GM12878 (cell line): ENCODE data around the gene F7. TPM values are rescaled to one million over a fixed set of nuclear protein-coding genes. Genes with fewer than 3 reads are reported as not detected.

Experiments used
- ATAC-seq: fragments of 200-7000 bp; cut with Tn5 transposase; 3 replicates; pipeline ENCODE4 v1.9.1; 2020; ENCODE audit warnings: mild to moderate bottlenecking, moderate library complexity
- BruUV-seq: library from RNA; stranded (reverse); fragments of 400-500 nt; replicated peaks from 2 replicates; lab custom pipeline; 2021; lab: Mats Ljungman, UMichigan
- CTCF ChIA-PET: fragments of 300-600 bp; sonication (Branson Sonifier 250); formaldehyde crosslinking; extraction: SDS; loops from one replicate; lab custom pipeline; 2021; ENCODE audit warnings: inconsistent platforms; lab: Yijun Ruan, JAX
- POLR2A ChIA-PET: fragments of 350-600 bp; formaldehyde crosslinking; extraction: SDS; loops from one replicate; lab custom pipeline; 2021; ENCODE audit warnings: inconsistent platforms; lab: Charles Lee
- RAD21 ChIA-PET: fragments of 300-600 bp; sonication (Branson Sonifier 250); formaldehyde crosslinking; loops from one replicate; lab custom pipeline; 2023; ENCODE audit warnings: antibody characterized with exemption; ENCODE audit not compliant: unreplicated experiment; lab: Charles Lee
- SMC1A ChIA-PET: fragments of 300-600 bp; sonication (Branson Sonifier 250); formaldehyde crosslinking; loops from one replicate; lab custom pipeline; 2023; ENCODE audit not compliant: unreplicated experiment, uncharacterized antibody; lab: Charles Lee
- DNase-seq: peaks from one replicate; pipeline ENCODE4 v3.0.0-alpha.2; 2011; ENCODE audit warnings: low read depth, low spot score
- FAIRE-seq: peaks from 3 replicates; lab custom pipeline; 2011; peaks lifted over from hg19 to GRCh38; lab: Jason Lieb, UNC
- H2AFZ ChIP-seq: 2 replicates; pipeline ENCODE4 v1.6.0; 2011; ENCODE audit warnings: low read depth, low read length, control low read depth; ENCODE audit not compliant: control insufficient read depth
- H3K27ac ChIP-seq: 2 replicates; pipeline ENCODE4 v1.5.1; 2011; ENCODE audit warnings: control low read depth; ENCODE audit not compliant: control insufficient read depth, insufficient read depth
- H3K27me3 ChIP-seq, 2 experiments: replicated peaks in 1 of 2; 2 replicates each; pipeline versions ENCODE4 v1.6.0 to v1.6.1; 2011; ENCODE audit warnings: low read length in 1 of 2; ENCODE audit not compliant: control insufficient read depth in 2 of 2, insufficient read depth in 2 of 2
- H3K36me3 ChIP-seq, 2 experiments: 2 replicates each; pipeline ENCODE4 v1.5.1; 2011; ENCODE audit warnings: low read length in 1 of 2; ENCODE audit not compliant: control insufficient read depth in 2 of 2, insufficient read depth in 2 of 2
- H3K4me1 ChIP-seq: 2 replicates; pipeline ENCODE4 v1.6.1; 2011; ENCODE audit warnings: mild to moderate bottlenecking, low read length, moderate library complexity, mixed read lengths; ENCODE audit not compliant: control insufficient read depth, insufficient read depth
- H3K4me2 ChIP-seq: 2 replicates; pipeline ENCODE4 v1.6.0; 2011; ENCODE audit warnings: control low read depth; ENCODE audit not compliant: control insufficient read depth, insufficient read depth
- H3K4me3 ChIP-seq: fragments of 200-600 bp; sonication (generic); 2 replicates; pipeline ENCODE4 v1.5.1; 2016
- H3K79me2 ChIP-seq: 2 replicates; pipeline ENCODE4 v1.6.0; 2011; ENCODE audit warnings: low read length; ENCODE audit not compliant: control insufficient read depth, insufficient read depth
- H3K9ac ChIP-seq: 2 replicates; pipeline ENCODE4 v1.8.0; 2011; ENCODE audit warnings: low read length, control low read depth, mixed read lengths; ENCODE audit not compliant: control insufficient read depth, insufficient read depth
- H3K9me3 ChIP-seq: replicated peaks from 3 replicates; pipeline ENCODE4 v1.5.1; 2011; ENCODE audit warnings: mild to moderate bottlenecking, low read length; ENCODE audit not compliant: control insufficient read depth, insufficient read depth
- H4K20me1 ChIP-seq: 2 replicates; pipeline ENCODE4 v1.6.0; 2011; ENCODE audit not compliant: control insufficient read depth, insufficient read depth
- ASH2L ChIP-seq: fragments of 300-600, 200-600 bp; sonication (generic); IDR thresholded peaks from 2 replicates; pipeline ENCODE4 v1.6.1; 2017; ENCODE audit warnings: low read depth, mild to moderate bottlenecking, borderline replicate concordance
- DPF2 ChIP-seq: fragments of 450-650 bp; IDR thresholded peaks from 2 replicates; pipeline ENCODE4 v1.6.1; 2017; ENCODE audit warnings: mild to moderate bottlenecking
- EED ChIP-seq: sonication (generic); IDR thresholded peaks from 2 replicates; pipeline ENCODE4 v1.6.1; 2016; ENCODE audit warnings: antibody characterized with exemption, low read depth
- FOXM1 ChIP-seq: IDR thresholded peaks from 2 replicates; pipeline ENCODE4 v1.6.1; 2012; ENCODE audit warnings: low read depth, mild to moderate bottlenecking, inconsistent platforms, low read length, moderate library complexity
- HCFC1 ChIP-seq: fragments of 150-350 bp; IDR thresholded peaks from 2 replicates; pipeline ENCODE4 v1.6.1; 2014; ENCODE audit warnings: low read length
- KDM1A ChIP-seq: fragments of 200-600 bp; sonication (generic); IDR thresholded peaks from 2 replicates; pipeline ENCODE4 v1.6.1; 2016; ENCODE audit warnings: borderline replicate concordance
- KLF5 ChIP-seq: fragments of 450-650 bp; IDR thresholded peaks from 2 replicates; pipeline ENCODE4 v1.6.1; 2014; ENCODE audit warnings: mild to moderate bottlenecking; ENCODE audit not compliant: partially characterized antibody
- MEF2A ChIP-seq: IDR thresholded peaks from 2 replicates; pipeline ENCODE4 v1.6.1; 2011; ENCODE audit warnings: low read depth, mild to moderate bottlenecking, low read length, moderate library complexity; ENCODE audit not compliant: insufficient read depth
- PAX8 ChIP-seq: fragments of 450-650 bp; IDR thresholded peaks from 2 replicates; pipeline ENCODE4 v1.6.1; 2017; ENCODE audit warnings: mild to moderate bottlenecking, moderate library complexity
- SMAD1 ChIP-seq: fragments of 450-650 bp; IDR thresholded peaks from 2 replicates; pipeline ENCODE4 v1.6.1; 2018; ENCODE audit warnings: mild to moderate bottlenecking, low read depth; ENCODE audit not compliant: partially characterized antibody
- SMARCA5 ChIP-seq: fragments of 450-650 bp; IDR thresholded peaks from 2 replicates; pipeline ENCODE4 v1.6.1; 2017; ENCODE audit warnings: mild to moderate bottlenecking
- TCF12 ChIP-seq: IDR thresholded peaks from 2 replicates; pipeline ENCODE4 v1.6.1; 2011; ENCODE audit warnings: low read depth, mild to moderate bottlenecking, low read length
- TCF7 ChIP-seq: IDR thresholded peaks from 2 replicates; pipeline ENCODE4 v1.6.1; 2014; ENCODE audit warnings: antibody characterized with exemption, borderline replicate concordance
- WGBS: methylation state at CpG from one replicate; pipeline ENCODE4 v1.1.6; 2016; ENCODE audit warnings: low lambda C conversion rate; ENCODE audit not compliant: insufficient replicate concordance, insufficient coverage; ENCODE audit errors: missing lambda C conversion rate; 5-methylcytosine and 5-hydroxymethylcytosine counted together
- in situ Hi-C: fragments of 300-500 bp; cut with MboI; formaldehyde crosslinking; loops from 9 replicates; pipeline ENCODE4 v1.14.3; 2018; ENCODE audit warnings: mixed read lengths
- intact Hi-C: fragments of 100-400 bp; cut with micrococcal nuclease; formaldehyde crosslinking; loops from one replicate; pipeline ENCODE4 v1.14.2; 2022; ENCODE audit not compliant: unreplicated experiment
- polyA plus RNA-seq, 11 experiments: library from polyadenylated mRNA; depleted of rRNA in 4 of 11; unstranded in 6 of 11; stranded (reverse) in 5 of 11; fragments of >200 nt; fragmentation: Nextera tagmentation in 4 of 11; fragmentation: Illumina TruSeq in 1 of 11; extraction: Ambion mirVana in 4 of 11; extraction: Trizol in 1 of 11; gene quantifications; 1 replicate in 1 of 11; 2 replicates in 10 of 11; pipeline versions ENCODE4 v1.2.1 to v1.2.3, GENCODE V29; 2011 to 2016; ENCODE audit warnings: inconsistent platforms in 2 of 11, missing spikeins in 2 of 11, low read depth in 1 of 11
- total RNA-seq, 4 experiments: library from RNA; depleted of rRNA in 3 of 4; stranded (reverse); fragments of >200 nt in 3 of 4; fragmentation: Illumina TruSeq in 1 of 4; extraction: Trizol in 1 of 4; gene quantifications; 2 replicates each; pipeline versions ENCODE4 v1.2.1 to v1.2.3, GENCODE V29; 2013 to 2021
- TF ChIP-seq, protein P1 (sequence below): IDR thresholded peaks from 2 replicates; pipeline ENCODE4 v1.6.1; 2011; ENCODE audit warnings: borderline replicate concordance, low read depth, mild to moderate bottlenecking, moderate library complexity, low read length; ENCODE audit not compliant: insufficient read depth, poor library complexity, severe bottlenecking
- TF ChIP-seq, protein P2 (sequence below): fragments of 450-650 bp; formaldehyde crosslinking; IDR thresholded peaks from 2 replicates; pipeline ENCODE4 v1.4.0; 2020; ENCODE audit warnings: mild to moderate bottlenecking, moderate library complexity

F7 gene
- total and polyA plus RNA-seq, 10 of the 15 experiments (the other 5 are each of a cell fraction or from before 2014, with no cell fraction given): not detected

DNA sequence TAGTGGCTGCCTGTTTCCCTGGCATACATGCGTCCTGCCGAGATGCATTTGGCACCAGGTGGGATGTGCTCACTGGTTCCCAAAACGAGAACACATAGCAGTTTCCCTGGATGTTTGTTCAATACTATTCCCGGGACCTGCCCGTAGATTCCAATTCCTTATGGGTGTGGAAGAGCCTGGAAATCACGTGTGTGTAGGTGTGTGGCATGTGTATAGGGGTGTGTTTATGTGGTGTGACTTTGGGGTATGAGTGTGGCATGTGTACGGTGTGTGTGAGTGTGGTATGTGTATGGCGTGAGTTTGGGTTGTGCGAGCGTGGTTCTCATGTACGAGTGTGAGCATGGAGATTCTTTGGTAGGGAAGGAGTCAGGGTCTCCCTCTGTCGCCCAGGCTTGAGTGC lies 2.9 kb upstream of the F7 start:
- SMC1A ChIA-PET: no interaction called here
- Histone ChIP-seq H3K4me3 (no peak overlapping the region), H3K36me3 (no peaks in the 10 kb centered on the region), H2AFZ (no peak overlapping the region), H3K4me1 (no peaks in the 10 kb centered on the region), H3K79me2 (no peaks in the 10 kb centered on the region), H3K4me2 (no peak overlapping the region), H4K20me1 (no peaks in the 10 kb centered on the region), H3K27me3 (no peaks in the 10 kb centered on the region), H3K9ac (no peak overlapping the region), H3K27ac (no peak overlapping the region), H3K9me3 (no peaks in the 10 kb centered on the region)
- intact Hi-C loops (no loop called here), in situ Hi-C loops (no loop called here)
- no peak for DNase-seq
- no TSS peak for BruUV-seq
- POLR2A ChIA-PET: no interaction called here
- no peak for ATAC-seq
- CTCF ChIA-PET: no interaction called here
- RAD21 ChIA-PET: no interaction called here
- FAIRE-seq: no peak
- TF ChIP-seq MEF2A: no peak
- TF ChIP-seq, protein P1, sequence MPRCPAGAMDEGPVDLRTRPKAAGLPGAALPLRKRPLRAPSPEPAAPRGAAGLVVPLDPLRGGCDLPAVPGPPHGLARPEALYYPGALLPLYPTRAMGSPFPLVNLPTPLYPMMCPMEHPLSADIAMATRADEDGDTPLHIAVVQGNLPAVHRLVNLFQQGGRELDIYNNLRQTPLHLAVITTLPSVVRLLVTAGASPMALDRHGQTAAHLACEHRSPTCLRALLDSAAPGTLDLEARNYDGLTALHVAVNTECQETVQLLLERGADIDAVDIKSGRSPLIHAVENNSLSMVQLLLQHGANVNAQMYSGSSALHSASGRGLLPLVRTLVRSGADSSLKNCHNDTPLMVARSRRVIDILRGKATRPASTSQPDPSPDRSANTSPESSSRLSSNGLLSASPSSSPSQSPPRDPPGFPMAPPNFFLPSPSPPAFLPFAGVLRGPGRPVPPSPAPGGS: peak; percentile 34
- TF ChIP-seq KDM1A: no peak
- whole genome bisulfite sequencing: 62% methylated on average over 12 of the region's 12 CpGs

DNA sequence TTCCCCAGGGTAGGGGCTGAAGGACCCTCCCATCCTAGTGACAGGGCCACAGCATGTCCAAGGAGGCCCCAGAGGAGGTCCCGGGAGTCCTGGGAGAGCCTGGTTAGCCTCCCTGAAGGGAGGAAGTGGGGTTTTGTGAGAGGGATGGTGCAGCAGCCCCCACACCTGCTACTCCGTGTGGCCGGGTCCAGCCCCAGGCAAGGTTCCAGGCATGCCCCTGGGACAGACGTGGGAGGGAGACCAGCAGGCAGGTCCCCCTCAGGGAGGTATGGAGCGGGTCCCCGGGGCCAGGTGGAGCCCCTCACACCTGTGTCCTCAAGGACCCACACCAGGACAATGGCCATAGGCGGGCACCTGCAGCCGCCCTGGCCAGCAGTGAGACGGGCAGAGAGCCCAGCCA lies 1.9 kb upstream of the F7 start:
- Histone ChIP-seq H3K4me3 (no peak overlapping the region), H2AFZ (no peak overlapping the region), H3K79me2 (no peaks in the 10 kb centered on the region), H3K36me3 (no peaks in the 10 kb centered on the region), H3K4me2 (no peak overlapping the region), H3K4me1 (no peaks in the 10 kb centered on the region), H3K27ac (no peak overlapping the region), H3K9ac (no peak overlapping the region), H4K20me1 (no peaks in the 10 kb centered on the region), H3K9me3 (no peaks in the 10 kb centered on the region), H3K27me3 (no peaks in the 10 kb centered on the region)
- ChIA-PET SMC1A (no interaction called here), RAD21 (no interaction called here), POLR2A (no interaction called here), CTCF (no interaction called here)
- FAIRE-seq (no peak), DNase-seq (no peak), ATAC-seq (no peak)
- 32% methylated on average over 9 of the region's 9 CpGs for whole genome bisulfite sequencing
- in situ Hi-C loops: no loop called here
- no TSS peak for BruUV-seq
- intact Hi-C loops: no loop called here
- no peak for TF ChIP-seq DPF2
- no peak for TF ChIP-seq PAX8
- TF ChIP-seq HCFC1: no peak
- TF ChIP-seq, protein P2, sequence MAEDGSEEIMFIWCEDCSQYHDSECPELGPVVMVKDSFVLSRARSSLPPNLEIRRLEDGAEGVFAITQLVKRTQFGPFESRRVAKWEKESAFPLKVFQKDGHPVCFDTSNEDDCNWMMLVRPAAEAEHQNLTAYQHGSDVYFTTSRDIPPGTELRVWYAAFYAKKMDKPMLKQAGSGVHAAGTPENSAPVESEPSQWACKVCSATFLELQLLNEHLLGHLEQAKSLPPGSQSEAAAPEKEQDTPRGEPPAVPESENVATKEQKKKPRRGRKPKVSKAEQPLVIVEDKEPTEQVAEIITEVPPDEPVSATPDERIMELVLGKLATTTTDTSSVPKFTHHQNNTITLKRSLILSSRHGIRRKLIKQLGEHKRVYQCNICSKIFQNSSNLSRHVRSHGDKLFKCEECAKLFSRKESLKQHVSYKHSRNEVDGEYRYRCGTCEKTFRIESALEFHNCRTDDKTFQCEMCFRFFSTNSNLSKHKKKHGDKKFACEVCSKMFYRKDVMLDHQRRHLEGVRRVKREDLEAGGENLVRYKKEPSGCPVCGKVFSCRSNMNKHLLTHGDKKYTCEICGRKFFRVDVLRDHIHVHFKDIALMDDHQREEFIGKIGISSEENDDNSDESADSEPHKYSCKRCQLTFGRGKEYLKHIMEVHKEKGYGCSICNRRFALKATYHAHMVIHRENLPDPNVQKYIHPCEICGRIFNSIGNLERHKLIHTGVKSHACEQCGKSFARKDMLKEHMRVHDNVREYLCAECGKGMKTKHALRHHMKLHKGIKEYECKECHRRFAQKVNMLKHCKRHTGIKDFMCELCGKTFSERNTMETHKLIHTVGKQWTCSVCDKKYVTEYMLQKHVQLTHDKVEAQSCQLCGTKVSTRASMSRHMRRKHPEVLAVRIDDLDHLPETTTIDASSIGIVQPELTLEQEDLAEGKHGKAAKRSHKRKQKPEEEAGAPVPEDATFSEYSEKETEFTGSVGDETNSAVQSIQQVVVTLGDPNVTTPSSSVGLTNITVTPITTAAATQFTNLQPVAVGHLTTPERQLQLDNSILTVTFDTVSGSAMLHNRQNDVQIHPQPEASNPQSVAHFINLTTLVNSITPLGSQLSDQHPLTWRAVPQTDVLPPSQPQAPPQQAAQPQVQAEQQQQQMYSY (CRISPR knock-in tag): no peak
- TF ChIP-seq ASH2L: no peak
- TF ChIP-seq SMARCA5: no peak
- no peak for TF ChIP-seq EED
- TF ChIP-seq TCF7: no peak
- TF ChIP-seq TCF12: no peak
- no peak for TF ChIP-seq KLF5
- no peak for TF ChIP-seq FOXM1
- TF ChIP-seq SMAD1: no peak
